GM18520 (cell line): ENCODE results near the gene SMIM7.
"Not testable (repeated sequence)": the region's sequence is repeated elsewhere in the genome, so short reads cannot be mapped to it uniquely, and the experiment has no call there.

Experiments
- ATAC-seq: cut with Tn5 transposase; IDR thresholded peaks from one replicate; pipeline ENCODE4 v1.9.1; 2021; ENCODE audit not compliant: unreplicated experiment

The SMIM7 gene

DNA sequence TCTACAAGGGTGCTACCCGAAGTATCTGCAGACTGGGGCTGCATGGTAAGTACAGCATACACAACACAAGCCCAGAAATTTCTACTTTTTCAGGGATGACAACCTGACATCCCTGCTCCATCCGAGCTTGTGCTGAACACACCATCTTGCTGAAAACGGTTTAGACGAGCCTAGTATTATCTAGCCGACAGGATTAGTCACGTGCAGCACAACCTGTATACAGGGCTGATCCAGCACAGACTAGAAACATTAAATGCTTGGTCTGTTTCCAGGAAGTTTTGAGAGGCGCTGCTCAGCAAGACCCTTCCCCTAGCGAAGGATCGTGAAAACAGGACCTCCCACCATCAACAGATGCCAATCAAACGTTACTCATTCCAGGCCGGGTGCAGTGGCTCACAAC, 4.2 kb downstream of the SMIM7 start:
- ATAC-seq, result no peak

- no peak for ATAC-seq
These were observed 5.3 kb downstream of the SMIM7 start for GRCh38 chr19:16654627-16655026.

- no peak for ATAC-seq
These were observed 5.8 kb downstream of the SMIM7 start for GRCh38 chr19:16654140-16654539.

DNA sequence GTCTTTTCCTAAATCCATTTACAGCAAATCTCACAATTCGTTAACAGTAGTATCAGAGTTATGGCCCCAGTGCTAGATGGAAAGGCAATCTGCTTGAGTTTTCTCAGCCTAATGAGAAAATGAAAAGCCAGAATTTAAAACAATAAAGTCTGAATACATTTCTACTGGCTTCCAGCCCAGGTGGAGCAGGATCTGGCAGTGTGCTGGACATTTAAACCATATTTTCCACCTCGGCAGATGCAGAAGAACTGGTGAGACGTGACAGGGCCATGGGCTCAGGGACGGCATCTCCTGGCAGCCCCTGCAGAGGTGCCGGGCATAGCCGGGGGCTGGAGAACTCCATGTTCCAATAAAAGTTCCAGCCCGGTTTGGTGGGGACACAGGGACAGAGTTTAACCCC, 7.1 kb downstream of the SMIM7 start:
- no peak for ATAC-seq

DNA sequence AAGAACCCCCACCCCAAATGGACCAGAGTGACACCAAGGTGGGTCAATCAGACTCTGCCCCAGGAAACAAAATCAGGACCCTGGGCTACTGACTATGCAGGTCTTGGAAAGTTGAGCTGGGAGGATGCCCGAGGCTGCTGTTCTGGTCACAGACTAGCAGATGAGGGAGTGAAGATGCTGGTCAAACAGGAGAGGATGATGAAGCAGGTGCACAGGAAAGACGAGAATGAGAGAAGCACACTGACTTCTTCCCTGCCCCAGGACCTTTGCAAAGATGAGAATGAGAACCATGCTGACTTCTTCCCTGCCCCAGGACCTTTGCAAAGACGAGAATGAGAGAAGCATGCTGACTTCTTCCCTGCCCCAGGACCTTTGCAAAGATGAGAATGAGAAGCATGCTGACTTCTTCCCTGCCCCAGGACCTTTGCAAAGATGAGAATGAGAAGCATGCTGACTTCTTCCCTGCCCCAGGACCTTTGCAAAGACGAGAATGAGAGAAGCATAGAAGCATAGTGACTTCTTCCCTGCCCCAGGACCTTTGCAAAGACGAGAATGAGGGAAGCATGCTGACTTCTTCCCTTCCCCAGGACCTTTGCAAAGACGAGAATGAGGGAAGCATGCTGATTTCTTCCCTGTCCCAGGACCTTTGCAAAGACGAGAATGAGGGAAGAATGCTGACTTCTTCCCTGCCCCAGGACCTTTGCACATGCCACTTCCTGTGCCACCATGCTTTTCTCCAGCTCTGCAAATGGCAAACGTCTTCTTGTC, 8.3 kb downstream of the SMIM7 start:
- not testable (repeated sequence) for ATAC-seq

DNA sequence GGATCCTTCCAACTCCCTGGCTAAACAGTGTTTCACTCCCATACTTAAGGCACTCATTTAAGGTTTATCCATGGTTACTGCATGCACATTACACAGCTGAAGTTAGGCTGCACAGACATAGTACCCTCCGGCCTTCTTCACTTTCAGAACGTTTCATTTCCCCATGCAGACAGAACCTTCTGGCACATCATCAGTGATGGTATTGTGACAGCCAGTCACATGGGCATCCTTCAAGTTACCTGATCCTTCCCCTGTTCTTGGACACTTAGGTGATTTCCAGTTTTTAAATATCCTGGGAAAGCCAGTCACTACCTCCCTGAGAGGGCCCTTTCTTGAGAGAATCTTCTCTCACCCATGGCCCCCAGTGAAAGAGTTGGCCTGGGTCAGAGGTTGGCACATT, 9.1 kb downstream of the SMIM7 start:
- no peak for ATAC-seq

GRCh38 chr19:16649734-16650133, 10.2 kb downstream of the SMIM7 start:
- ATAC-seq, result no peak

GRCh38 chr19:16645140-16645539, 14.8 kb downstream of the SMIM7 start:
- no peak for ATAC-seq

- no peak for ATAC-seq
These were observed 18.2 kb downstream of the SMIM7 start for GRCh38 chr19:16641695-16642094.

DNA sequence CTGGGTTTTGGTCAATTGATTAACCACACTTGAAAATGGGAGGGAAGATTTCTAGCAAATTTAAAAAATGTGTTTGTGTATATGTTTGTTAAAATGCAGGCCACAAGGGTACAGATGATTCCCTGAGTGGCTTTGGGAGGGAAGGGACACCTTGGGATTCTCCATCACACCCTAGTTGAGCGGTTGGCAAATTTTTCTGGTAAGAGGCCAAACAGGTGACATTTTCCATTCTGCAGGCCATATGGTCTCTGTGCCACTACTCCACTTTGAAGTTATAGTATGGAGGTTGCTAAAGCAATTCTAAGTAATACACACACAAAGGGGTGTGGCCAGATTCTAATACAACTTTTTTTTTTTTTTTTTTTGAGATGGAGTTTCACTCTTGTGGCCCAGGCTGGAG, 19.0 kb downstream of the SMIM7 start:
- no peak for ATAC-seq

DNA sequence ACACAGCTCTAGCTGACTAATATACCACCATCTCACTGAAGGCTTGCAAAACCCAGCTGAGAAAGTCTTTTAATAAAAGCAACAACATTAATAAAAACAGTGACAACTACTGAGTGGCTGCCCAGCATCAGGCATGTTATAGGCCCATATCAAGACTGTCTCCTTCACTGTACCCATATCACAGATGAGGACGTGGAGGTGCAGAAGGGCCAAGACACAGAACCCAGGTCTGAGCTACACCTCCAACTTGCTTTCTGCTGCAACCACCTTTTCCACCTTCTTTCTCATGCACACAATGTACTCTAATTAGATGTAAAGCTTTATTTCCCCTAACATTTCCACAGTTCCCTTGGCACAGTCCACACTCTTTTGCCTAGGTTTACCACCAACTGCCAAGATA, 21.3 kb downstream of the SMIM7 start:
- no peak for ATAC-seq

GRCh38 chr19:16637535-16637934, 22.4 kb downstream of the SMIM7 start:
- ATAC-seq, result no peak

GRCh38 chr19:16631465-16631864, 28.5 kb downstream of the SMIM7 start:
- ATAC-seq, result no peak

DNA sequence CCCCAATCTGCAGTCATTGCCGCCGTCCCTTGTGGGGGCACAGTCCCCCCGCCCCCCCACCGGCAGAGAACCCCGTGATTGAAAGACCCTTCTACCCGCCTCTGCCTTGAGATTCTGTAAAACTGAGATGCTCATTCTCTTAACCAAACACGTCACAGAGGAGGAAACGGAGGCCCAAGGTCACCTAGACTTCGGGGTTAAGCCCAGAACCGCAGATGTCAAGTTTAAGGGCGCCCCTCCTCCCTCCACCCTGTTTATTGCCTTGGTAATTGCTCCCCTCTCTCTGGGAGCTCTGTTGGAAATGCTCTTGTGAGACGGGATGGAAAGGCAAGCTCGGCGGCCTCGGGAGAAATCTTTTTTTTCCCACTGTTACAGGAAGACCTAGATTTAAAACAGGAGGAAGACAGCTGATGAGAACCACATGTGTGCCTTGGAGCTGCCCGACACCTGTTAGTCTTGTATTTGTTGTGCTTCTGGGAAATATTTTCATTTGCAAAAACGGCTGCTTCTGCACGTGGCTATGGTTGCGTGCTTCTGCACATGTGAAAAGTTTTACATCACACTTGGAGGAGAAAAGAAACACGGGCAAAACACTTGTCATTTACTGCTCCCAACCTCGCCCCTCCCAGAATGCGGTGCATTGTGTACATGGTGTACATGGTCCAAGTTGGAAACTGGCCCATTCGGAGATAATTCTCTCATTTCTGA, 30.8 kb downstream of the SMIM7 start:
- ATAC-seq, result no peak

- ATAC-seq, result peak; percentile 87
These were observed 31.6 kb downstream of the SMIM7 start, which contains the start of gene MED26 for GRCh38 chr19:16628183-16628983. TSS of gene MED26 (minus strand) at chr19:16628204. CDS start at chr19:16627943, 261 bp downstream.

GRCh38 chr19:16627928-16628182, 32.1 kb downstream of the SMIM7 start:
- ATAC-seq, result no peak

DNA sequence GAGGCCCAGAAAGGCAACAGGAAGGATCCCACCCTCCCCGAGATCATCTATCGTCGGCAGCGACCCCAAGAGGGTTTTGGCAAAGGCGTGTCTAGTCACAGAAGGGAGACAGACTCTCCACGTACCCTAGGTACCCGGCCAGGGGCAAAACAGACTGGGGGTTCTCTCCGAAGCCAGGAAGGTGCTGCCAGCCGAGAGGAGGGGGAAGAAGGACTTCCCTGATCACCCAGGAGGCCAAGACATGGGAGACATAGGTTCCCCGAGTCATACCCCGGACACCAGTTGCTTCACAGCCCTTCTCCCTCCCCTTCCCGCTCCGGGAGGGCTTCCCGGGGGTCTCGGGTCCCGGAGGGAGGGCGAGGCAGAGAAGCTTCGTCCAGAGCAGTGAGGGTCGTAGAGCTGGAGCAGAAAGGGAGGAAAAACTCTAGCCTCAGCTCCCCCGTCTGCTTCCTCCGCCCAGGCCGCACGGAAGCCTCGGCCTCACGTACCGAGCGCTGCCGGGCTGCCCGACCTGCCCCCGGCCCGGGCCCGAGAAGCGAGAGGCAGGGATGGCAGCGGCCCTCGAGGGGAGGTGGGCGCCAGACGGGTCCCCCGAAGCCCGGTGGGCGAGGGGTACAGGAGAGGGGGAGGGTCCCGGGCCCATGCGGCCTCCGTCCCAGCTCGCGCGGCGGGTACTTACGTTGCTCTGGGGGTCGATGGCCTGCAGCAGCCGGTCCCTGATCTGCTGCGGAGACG, 32.6 kb downstream of the SMIM7 start:
- ATAC-seq, result no peak

GRCh38 chr19:16626796-16627192, 33.1 kb downstream of the SMIM7 start:
- no peak for ATAC-seq

GRCh38 chr19:16625163-16625958, 34.6 kb downstream of the SMIM7 start:
- no peak for ATAC-seq

- ATAC-seq, result no peak
These were observed 35.7 kb downstream of the SMIM7 start for GRCh38 chr19:16624236-16624635.
